GM12878 (cell line): Measurements from ENCODE around the gene IFNAR1. TPM values are rescaled to one million over a fixed set of nuclear protein-coding genes. Genes with fewer than 3 reads are reported as not detected.

Source experiments
- BRCA1 ChIP-seq: IDR thresholded peaks from 2 replicates; pipeline ENCODE4 v1.6.1; 2011; ENCODE audit warnings: low read depth, low read length, improper control_type of control experiment
- CHD1 ChIP-seq: IDR thresholded peaks from 2 replicates; pipeline ENCODE4 v1.6.1; 2012; ENCODE audit warnings: low read depth, low read length, improper control_type of control experiment
- CHD2 ChIP-seq: IDR thresholded peaks from 2 replicates; pipeline ENCODE4 v1.6.1; 2011; ENCODE audit warnings: low read depth, low read length, improper control_type of control experiment, borderline replicate concordance
- FOS ChIP-seq: IDR thresholded peaks from 3 replicates; pipeline ENCODE4 v1.6.1; 2011; ENCODE audit warnings: borderline replicate concordance; ENCODE audit not compliant: insufficient read length; ENCODE audit errors: extremely low read depth
- HDAC6 ChIP-seq: fragments of 200-600 bp; sonication (generic); IDR thresholded peaks from one replicate; pipeline ENCODE4 v1.8.0; 2017; ENCODE audit warnings: antibody characterized with exemption; ENCODE audit not compliant: unreplicated experiment
- MEF2A ChIP-seq: IDR thresholded peaks from 2 replicates; pipeline ENCODE4 v1.6.1; 2011; ENCODE audit warnings: low read depth, mild to moderate bottlenecking, low read length, moderate library complexity; ENCODE audit not compliant: insufficient read depth
- MTA2 ChIP-seq: fragments of 450-650 bp; IDR thresholded peaks from 2 replicates; pipeline ENCODE4 v1.6.1; 2016; ENCODE audit warnings: low read depth, mild to moderate bottlenecking, moderate library complexity
- MXI1 ChIP-seq: fragments of 150-350 bp; IDR thresholded peaks from 2 replicates; pipeline ENCODE4 v1.6.1; 2011; ENCODE audit warnings: low read depth, mild to moderate bottlenecking, inconsistent platforms, low read length, improper control_type of control experiment
- NBN ChIP-seq: fragments of 450-650 bp; IDR thresholded peaks from 2 replicates; pipeline ENCODE4 v1.6.1; 2016
- NR2F1 ChIP-seq: fragments of 450-650 bp; conservative IDR thresholded peaks from 2 replicates; pipeline ENCODE4 v1.6.1; 2017; ENCODE audit warnings: mild to moderate bottlenecking
- NRF1 ChIP-seq: conservative IDR thresholded peaks from 2 replicates; pipeline ENCODE4 v1.6.1; 2011; ENCODE audit warnings: mild to moderate bottlenecking, low read depth, low read length, improper control_type of control experiment
- PAX8 ChIP-seq: fragments of 450-650 bp; IDR thresholded peaks from 2 replicates; pipeline ENCODE4 v1.6.1; 2017; ENCODE audit warnings: mild to moderate bottlenecking, moderate library complexity
- PBX3 ChIP-seq: IDR thresholded peaks from 2 replicates; pipeline ENCODE4 v1.6.1; 2011; ENCODE audit warnings: mild to moderate bottlenecking, low read depth, low read length, moderate library complexity; ENCODE audit not compliant: insufficient replicate concordance
- SRF ChIP-seq, 2 experiments: IDR thresholded peaks; 2 replicates each; pipeline ENCODE4 v1.6.1; 2011; ENCODE audit warnings: low read depth in 2 of 2, low read length in 2 of 2, mild to moderate bottlenecking in 1 of 2, moderate library complexity in 1 of 2
- SUPT20H ChIP-seq: IDR thresholded peaks from 2 replicates; pipeline ENCODE4 v1.6.1; 2011; ENCODE audit warnings: low read depth, mild to moderate bottlenecking, low read length, moderate library complexity, borderline replicate concordance; ENCODE audit not compliant: control insufficient read depth
- TBL1XR1 ChIP-seq: IDR thresholded peaks from 2 replicates; pipeline ENCODE4 v1.6.1; 2012; ENCODE audit warnings: low read depth, low read length, improper control_type of control experiment
- TCF3 ChIP-seq: IDR thresholded peaks from 2 replicates; pipeline ENCODE4 v1.6.1; 2012; ENCODE audit warnings: low read depth, mild to moderate bottlenecking, low read length, borderline replicate concordance; ENCODE audit not compliant: insufficient read depth
- TCF7 ChIP-seq: IDR thresholded peaks from 2 replicates; pipeline ENCODE4 v1.6.1; 2014; ENCODE audit warnings: antibody characterized with exemption, borderline replicate concordance
- WRNIP1 ChIP-seq: IDR thresholded peaks from 2 replicates; pipeline ENCODE4 v1.6.1; 2011; ENCODE audit warnings: low read depth, low read length, improper control_type of control experiment, borderline replicate concordance
- ZNF207 ChIP-seq: fragments of 450-650 bp; IDR thresholded peaks from 2 replicates; pipeline ENCODE4 v1.6.1; 2014; ENCODE audit warnings: antibody characterized with exemption, mild to moderate bottlenecking, borderline replicate concordance
- ZNF24 ChIP-seq: fragments of 450-650 bp; IDR thresholded peaks from 2 replicates; pipeline ENCODE4 v1.6.1; 2017; ENCODE audit warnings: antibody characterized with exemption, mild to moderate bottlenecking
- ZZZ3 ChIP-seq: IDR thresholded peaks from 2 replicates; pipeline ENCODE4 v1.6.1; 2011; ENCODE audit warnings: low read depth; ENCODE audit not compliant: control insufficient read depth, insufficient read length
- polyA plus RNA-seq, 11 experiments: library from polyadenylated mRNA; depleted of rRNA in 4 of 11; unstranded in 6 of 11; stranded (reverse) in 5 of 11; fragments of >200 nt; fragmentation: Nextera tagmentation in 4 of 11; fragmentation: Illumina TruSeq in 1 of 11; extraction: Ambion mirVana in 4 of 11; extraction: Trizol in 1 of 11; gene quantifications; 1 replicate in 1 of 11; 2 replicates in 10 of 11; pipeline versions ENCODE4 v1.2.1 to v1.2.3, GENCODE V29; 2011 to 2016; ENCODE audit warnings: inconsistent platforms in 2 of 11, missing spikeins in 2 of 11, low read depth in 1 of 11
- total RNA-seq, 4 experiments: library from RNA; depleted of rRNA in 3 of 4; stranded (reverse); fragments of >200 nt in 3 of 4; fragmentation: Illumina TruSeq in 1 of 4; extraction: Trizol in 1 of 4; gene quantifications; 2 replicates each; pipeline versions ENCODE4 v1.2.1 to v1.2.3, GENCODE V29; 2013 to 2021
- TF ChIP-seq, protein P1 (sequence below): IDR thresholded peaks from 2 replicates; pipeline ENCODE4 v1.6.1; 2011; ENCODE audit warnings: borderline replicate concordance, low read depth, mild to moderate bottlenecking, moderate library complexity, low read length; ENCODE audit not compliant: insufficient read depth, poor library complexity, severe bottlenecking
- TF ChIP-seq, protein P2 (sequence below): fragments of 450-650 bp; IDR thresholded peaks from 2 replicates; pipeline ENCODE4 v1.6.1; 2017; ENCODE audit warnings: mild to moderate bottlenecking, moderate library complexity

Gene IFNAR1
- total and polyA plus RNA-seq, 10 of the 15 experiments (the other 5 are each of a cell fraction or from before 2014, with no cell fraction given), result 12.0 to 62.4 (median 24.6) TPM

DNA sequence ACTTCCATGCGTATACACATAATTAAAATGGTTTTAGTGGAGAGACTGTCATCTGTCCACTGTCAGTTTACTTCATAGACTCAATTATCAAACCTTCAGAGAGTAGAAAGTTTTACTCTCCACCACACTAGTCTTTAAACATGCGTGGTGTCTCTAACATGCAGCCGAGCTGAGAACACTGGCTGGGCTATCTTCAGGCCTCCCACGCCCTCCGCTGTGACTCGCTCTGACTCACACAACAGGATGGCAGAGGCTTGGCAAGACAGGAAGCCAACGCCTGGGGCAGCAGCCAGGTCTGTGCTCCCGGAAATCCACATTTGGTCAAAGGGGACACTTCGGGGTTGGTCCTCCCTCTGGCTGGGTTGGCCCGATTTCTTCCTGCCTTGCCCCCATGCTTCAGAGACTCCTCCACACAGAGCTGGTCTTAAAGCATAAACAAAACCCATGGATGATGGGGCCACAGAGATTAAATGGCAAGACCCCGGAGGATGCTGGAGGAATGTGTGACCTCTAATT, 55.8 kb downstream of the IFNAR1 start (continued):
- TF ChIP-seq, protein P1, sequence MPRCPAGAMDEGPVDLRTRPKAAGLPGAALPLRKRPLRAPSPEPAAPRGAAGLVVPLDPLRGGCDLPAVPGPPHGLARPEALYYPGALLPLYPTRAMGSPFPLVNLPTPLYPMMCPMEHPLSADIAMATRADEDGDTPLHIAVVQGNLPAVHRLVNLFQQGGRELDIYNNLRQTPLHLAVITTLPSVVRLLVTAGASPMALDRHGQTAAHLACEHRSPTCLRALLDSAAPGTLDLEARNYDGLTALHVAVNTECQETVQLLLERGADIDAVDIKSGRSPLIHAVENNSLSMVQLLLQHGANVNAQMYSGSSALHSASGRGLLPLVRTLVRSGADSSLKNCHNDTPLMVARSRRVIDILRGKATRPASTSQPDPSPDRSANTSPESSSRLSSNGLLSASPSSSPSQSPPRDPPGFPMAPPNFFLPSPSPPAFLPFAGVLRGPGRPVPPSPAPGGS, result peak; percentile 97
- no peak for TF ChIP-seq WRNIP1
- TF ChIP-seq FOS, result no peak
- peak; percentile 57; the same call in 1 of the 2 replicates for TF ChIP-seq NR2F1
- TF ChIP-seq ZZZ3, result no peak
- TF ChIP-seq BRCA1, result no peak
- no peak for TF ChIP-seq HDAC6
- TF ChIP-seq SRF (IDR thresholded peaks at IDR 0.05; ENCODE audit: low read depth in 2 of 2, low read length in 2 of 2), result peak; percentile 100
- no peak for TF ChIP-seq TCF7
- TF ChIP-seq, protein P2, sequence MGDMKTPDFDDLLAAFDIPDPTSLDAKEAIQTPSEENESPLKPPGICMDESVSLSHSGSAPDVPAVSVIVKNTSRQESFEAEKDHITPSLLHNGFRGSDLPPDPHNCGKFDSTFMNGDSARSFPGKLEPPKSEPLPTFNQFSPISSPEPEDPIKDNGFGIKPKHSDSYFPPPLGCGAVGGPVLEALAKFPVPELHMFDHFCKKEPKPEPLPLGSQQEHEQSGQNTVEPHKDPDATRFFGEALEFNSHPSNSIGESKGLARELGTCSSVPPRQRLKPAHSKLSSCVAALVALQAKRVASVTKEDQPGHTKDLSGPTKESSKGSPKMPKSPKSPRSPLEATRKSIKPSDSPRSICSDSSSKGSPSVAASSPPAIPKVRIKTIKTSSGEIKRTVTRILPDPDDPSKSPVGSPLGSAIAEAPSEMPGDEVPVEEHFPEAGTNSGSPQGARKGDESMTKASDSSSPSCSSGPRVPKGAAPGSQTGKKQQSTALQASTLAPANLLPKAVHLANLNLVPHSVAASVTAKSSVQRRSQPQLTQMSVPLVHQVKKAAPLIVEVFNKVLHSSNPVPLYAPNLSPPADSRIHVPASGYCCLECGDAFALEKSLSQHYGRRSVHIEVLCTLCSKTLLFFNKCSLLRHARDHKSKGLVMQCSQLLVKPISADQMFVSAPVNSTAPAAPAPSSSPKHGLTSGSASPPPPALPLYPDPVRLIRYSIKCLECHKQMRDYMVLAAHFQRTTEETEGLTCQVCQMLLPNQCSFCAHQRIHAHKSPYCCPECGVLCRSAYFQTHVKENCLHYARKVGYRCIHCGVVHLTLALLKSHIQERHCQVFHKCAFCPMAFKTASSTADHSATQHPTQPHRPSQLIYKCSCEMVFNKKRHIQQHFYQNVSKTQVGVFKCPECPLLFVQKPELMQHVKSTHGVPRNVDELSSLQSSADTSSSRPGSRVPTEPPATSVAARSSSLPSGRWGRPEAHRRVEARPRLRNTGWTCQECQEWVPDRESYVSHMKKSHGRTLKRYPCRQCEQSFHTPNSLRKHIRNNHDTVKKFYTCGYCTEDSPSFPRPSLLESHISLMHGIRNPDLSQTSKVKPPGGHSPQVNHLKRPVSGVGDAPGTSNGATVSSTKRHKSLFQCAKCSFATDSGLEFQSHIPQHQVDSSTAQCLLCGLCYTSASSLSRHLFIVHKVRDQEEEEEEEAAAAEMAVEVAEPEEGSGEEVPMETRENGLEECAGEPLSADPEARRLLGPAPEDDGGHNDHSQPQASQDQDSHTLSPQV, result peak; percentile 71; the same call in 1 of the 2 replicates
- peak; percentile 50; the same call in 1 of the 2 replicates for TF ChIP-seq NBN
- TF ChIP-seq MEF2A, result 0 out of 2 replicates have a peak, but pooled peaks have one; percentile 19
- TF ChIP-seq PBX3, result no peak
- no peak for TF ChIP-seq ZNF207
- no peak for TF ChIP-seq TBL1XR1
- TF ChIP-seq NRF1, result no peak
- peak; percentile 56; the same call in 1 of the 2 replicates for TF ChIP-seq CHD2
- 0 out of 2 replicates have a peak, but pooled peaks have one; percentile 43 for TF ChIP-seq TCF3
- peak; percentile 45 for TF ChIP-seq MTA2
- no peak for TF ChIP-seq SUPT20H
- TF ChIP-seq ZNF24, result no peak
- no peak for TF ChIP-seq MXI1
- no peak for TF ChIP-seq PAX8
- TF ChIP-seq CHD1, result no peak
